ENCODE measurements around the gene LMO7. TPM values are rescaled to one million over a fixed set of nuclear protein-coding genes. Genes with fewer than 3 reads are reported as not detected.
"Not testable (repeated sequence)": the region's sequence is repeated elsewhere in the genome, so short reads cannot be mapped to it uniquely, and the experiment has no call there.

Gene LMO7
- total and polyA plus RNA-seq, 2 of the 8 experiments (the other 6 are each of a cell fraction or from before 2014, with no cell fraction given) = 8.1 to 28.3 TPM

- H4K91ac ChIP-seq (replicated peaks; ENCODE audit: insufficient read length, low read length); H4K8ac ChIP-seq (ENCODE audit: extremely low read depth, insufficient read depth, low read length); H2AK5ac ChIP-seq (ENCODE audit: low read depth, low read length); H3K27me3 ChIP-seq (replicated peaks in 1 of 4; ENCODE audit: control insufficient read depth in 3 of 4, extremely low read depth in 1 of 4, insufficient read depth in 3 of 4, low read length in 3 of 4); H2BK5ac ChIP-seq (ENCODE audit: low read depth, low read length); H3K14ac ChIP-seq (ENCODE audit: insufficient read length); H3K4ac ChIP-seq (replicated peaks; ENCODE audit: insufficient read length, low read depth, low read length); H2BK20ac ChIP-seq (ENCODE audit: low read length); H3K4me1 ChIP-seq (replicated peaks in 1 of 4; ENCODE audit: control insufficient read depth in 3 of 4, insufficient read depth in 4 of 4, low read length in 3 of 4); H3K56ac ChIP-seq (replicated peaks; ENCODE audit: insufficient read length, low read depth, low read length); H3K4me2 ChIP-seq (ENCODE audit: insufficient read depth in 1 of 2, low read depth in 2 of 2, low read length in 2 of 2); H2AFZ ChIP-seq (ENCODE audit: low read length); H3K27ac ChIP-seq (ENCODE audit: low read depth, low read length); H3K23me2 ChIP-seq (ENCODE audit: low read depth, low read length); H3K4me3 ChIP-seq (ENCODE audit: extremely low read depth in 1 of 4, insufficient read depth in 2 of 4, low read depth in 3 of 4, low read length in 4 of 4); DNase-seq (ENCODE audit: low read depth in 1 of 2, low spot score in 2 of 2); H3K36me3 ChIP-seq (ENCODE audit: control insufficient read depth in 2 of 4, insufficient read depth in 4 of 4, low read length in 3 of 4); H3K79me2 ChIP-seq (ENCODE audit: control insufficient read depth in 1 of 2, insufficient read depth in 2 of 2, low read length in 2 of 2); H3K18ac ChIP-seq (ENCODE audit: extremely low read depth, low read length); H2BK120ac ChIP-seq (replicated peaks; ENCODE audit: low read depth, low read length); POLR2A ChIA-PET (ENCODE audit: partially characterized antibody); H3K79me1 ChIP-seq (ENCODE audit: low read depth, low read length); H2BK15ac ChIP-seq (ENCODE audit: low read length); FAIRE-seq; H3K23ac ChIP-seq (ENCODE audit: insufficient read length); H4K5ac ChIP-seq (ENCODE audit: insufficient read length, low read depth, low read length); H2BK12ac ChIP-seq (ENCODE audit: low read depth, low read length); H3K9me3 ChIP-seq (ENCODE audit: insufficient read depth in 2 of 2, low read depth in 1 of 2, low read length in 1 of 2); H3K9ac ChIP-seq (replicated peaks in 1 of 4; ENCODE audit: extremely low read depth in 1 of 4, low read depth in 3 of 4, low read length in 3 of 4); H4K20me1 ChIP-seq (replicated peaks in 1 of 2; ENCODE audit: control insufficient read depth in 1 of 2, insufficient read depth in 2 of 2, low read length in 2 of 2): not testable (repeated sequence)
- CTCF ChIA-PET (ENCODE audit: partially characterized antibody) = interaction anchor here (1.0 to 2.9 kb wide), 3 partner anchors 10 to 98 kb away, joined by 3 to 13 read pairs (median 3); no protein-coding TSS in a partner anchor
- 95% methylated on average over 9 of the region's 9 CpGs; no CpG with 5 or more reads in 1 of the 2 experiments for WGBS, 2 experiments (ENCODE audit: extremely low coverage in 1 of 2, insufficient coverage in 1 of 2, insufficient read length in 1 of 2, insufficient replicate concordance in 2 of 2, low coverage in 1 of 2, low lambda C conversion rate in 2 of 2, missing lambda C conversion rate in 1 of 2)
These were observed 157.0 kb downstream of the LMO7 start for GRCh38 chr13:75793188-75793567.
